OCI-LY1 (cell line): Measurements from ENCODE around the gene METTL9.
"Not testable (repeated sequence)": the region's sequence is repeated elsewhere in the genome, so short reads cannot be mapped to it uniquely, and the experiment has no call there.

ENCODE experiments used
- EZH2 ChIP-seq: fragments of 200-600 bp; sonication (generic), shearing (Covaris generic); IDR thresholded peaks from 2 replicates; pipeline ENCODE4 v1.8.0; 2017; ENCODE audit warnings: borderline replicate concordance, mixed run types, mild to moderate bottlenecking, antibody characterized with exemption, low read length, moderate library complexity, mixed read lengths
- TF ChIP-seq, protein P1 (sequence below): fragments of 200-600 bp; sonication (generic), shearing (Covaris generic); IDR thresholded peaks from 2 replicates; pipeline ENCODE4 v1.5.1; 2017; ENCODE audit warnings: mild to moderate bottlenecking, antibody characterized with exemption, low read length, moderate library complexity, mixed read lengths

DNA sequence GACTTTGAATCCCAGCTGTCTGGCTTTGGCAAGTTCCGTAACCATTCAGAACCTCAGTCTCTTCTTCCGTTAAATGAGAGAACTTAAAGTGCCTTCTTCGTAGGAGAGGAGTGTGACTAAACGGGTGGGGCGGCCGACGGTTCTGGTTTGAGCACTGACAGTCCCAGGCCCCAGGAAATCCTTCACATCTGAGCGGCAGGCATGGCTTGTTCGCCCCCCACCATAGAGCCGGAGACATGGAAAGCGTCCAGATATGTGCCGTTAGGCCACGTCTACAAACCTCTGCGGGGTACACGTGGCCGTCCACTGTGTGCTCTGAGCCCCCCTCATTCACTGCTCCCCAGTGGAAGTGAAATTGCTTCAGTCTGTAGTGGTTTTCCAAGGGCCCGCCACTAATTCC lies 49.4 kb upstream of the METTL9 start:
- not testable (repeated sequence) for TF ChIP-seq EZH2
- TF ChIP-seq, protein P1, sequence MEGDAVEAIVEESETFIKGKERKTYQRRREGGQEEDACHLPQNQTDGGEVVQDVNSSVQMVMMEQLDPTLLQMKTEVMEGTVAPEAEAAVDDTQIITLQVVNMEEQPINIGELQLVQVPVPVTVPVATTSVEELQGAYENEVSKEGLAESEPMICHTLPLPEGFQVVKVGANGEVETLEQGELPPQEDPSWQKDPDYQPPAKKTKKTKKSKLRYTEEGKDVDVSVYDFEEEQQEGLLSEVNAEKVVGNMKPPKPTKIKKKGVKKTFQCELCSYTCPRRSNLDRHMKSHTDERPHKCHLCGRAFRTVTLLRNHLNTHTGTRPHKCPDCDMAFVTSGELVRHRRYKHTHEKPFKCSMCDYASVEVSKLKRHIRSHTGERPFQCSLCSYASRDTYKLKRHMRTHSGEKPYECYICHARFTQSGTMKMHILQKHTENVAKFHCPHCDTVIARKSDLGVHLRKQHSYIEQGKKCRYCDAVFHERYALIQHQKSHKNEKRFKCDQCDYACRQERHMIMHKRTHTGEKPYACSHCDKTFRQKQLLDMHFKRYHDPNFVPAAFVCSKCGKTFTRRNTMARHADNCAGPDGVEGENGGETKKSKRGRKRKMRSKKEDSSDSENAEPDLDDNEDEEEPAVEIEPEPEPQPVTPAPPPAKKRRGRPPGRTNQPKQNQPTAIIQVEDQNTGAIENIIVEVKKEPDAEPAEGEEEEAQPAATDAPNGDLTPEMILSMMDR: not testable (repeated sequence)
